Measurements from ENCODE around the gene PARP6.
A peak's percentile ranks its signal among the peaks of the same experiment; 100 is the strongest.

The PARP6 gene

GRCh38 chr15:72237029-72237852, 35.1 kb downstream of the PARP6 start:
- H3K4me3 ChIP-seq (ENCODE audit: low read depth, low read length) = peak overlapping the region; percentile 50
- DNase-seq = peak; percentile 97
- in situ Hi-C loops (cut with HindIII; ENCODE audit: low pct_ligation_motif_present, low sequenced_read_pairs) = no loop called here

DNA sequence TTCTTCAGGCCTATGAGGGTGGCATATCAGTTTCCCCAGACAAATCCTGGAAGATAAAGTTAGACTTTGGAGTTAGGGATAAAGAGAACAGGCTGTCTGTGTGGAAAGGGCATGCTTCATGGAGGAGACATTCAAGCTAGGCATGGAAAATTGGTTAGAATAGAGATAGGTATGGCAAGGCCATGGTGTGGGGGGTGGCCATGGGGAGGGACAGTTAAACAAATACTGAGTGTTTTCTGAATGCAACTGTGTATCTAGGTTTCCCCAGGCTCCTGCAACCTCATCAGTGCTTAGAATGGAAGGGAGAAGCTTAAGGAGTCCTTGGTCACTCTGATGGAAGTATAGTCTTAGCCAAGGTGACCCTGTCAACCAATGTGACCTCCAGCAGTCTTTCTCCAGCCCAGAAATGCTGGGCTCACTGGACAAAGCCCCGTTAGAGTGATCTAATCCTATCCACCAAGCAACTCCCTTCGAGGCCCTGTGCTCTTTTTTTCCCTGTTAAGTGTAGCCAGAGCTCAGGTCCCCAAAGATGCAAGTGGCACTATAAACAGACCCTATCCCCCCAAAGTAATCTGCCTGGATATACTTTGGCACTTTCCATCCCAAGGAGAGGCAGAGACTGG, 35.9 kb downstream of the PARP6 start:
- Histone ChIP-seq H3K27ac (peak overlapping the region; percentile 95), H3K4me3 (ENCODE audit: low read depth, low read length) (peak overlapping the region; percentile 50), H3K36me3 (replicated peaks) (peaks cover 9% of the 10 kb centered on the region), H3K27me3 (replicated peaks) (no peaks in the 10 kb centered on the region)
- no peak for TF ChIP-seq CTCF (IDR thresholded peaks at IDR 0.05; ENCODE audit: low read depth, low read length, missing control alignments)
- in situ Hi-C loops (cut with HindIII; ENCODE audit: low pct_ligation_motif_present, low sequenced_read_pairs) = no loop called here
- DNase-seq = no peak

More at GRCh38 chr15:72237029-72237852, 35.1 kb downstream of the PARP6 start:
- no peak for TF ChIP-seq CTCF (IDR thresholded peaks at IDR 0.05; ENCODE audit: low read depth, low read length, missing control alignments)
- peaks cover 14% of the 10 kb centered on the region for H3K36me3 ChIP-seq (replicated peaks)
- no peaks in the 10 kb centered on the region for H3K27me3 ChIP-seq (replicated peaks)
- peak overlapping the region; percentile 95 for H3K27ac ChIP-seq

GRCh38 chr15:72235298-72235697, 37.1 kb downstream of the PARP6 start:
- Histone ChIP-seq H3K36me3 (replicated peaks) (no peaks in the 10 kb centered on the region), H3K27ac (no peak overlapping the region), H3K4me3 (ENCODE audit: low read depth, low read length) (no peak overlapping the region), H3K27me3 (replicated peaks) (no peaks in the 10 kb centered on the region)
- DNase-seq = no peak
- in situ Hi-C loops (cut with HindIII; ENCODE audit: low pct_ligation_motif_present, low sequenced_read_pairs) = no loop called here
- no peak for TF ChIP-seq CTCF (IDR thresholded peaks at IDR 0.05; ENCODE audit: low read depth, low read length, missing control alignments)

GRCh38 chr15:72233769-72234168, 38.6 kb downstream of the PARP6 start:
- H3K27ac ChIP-seq = no peak overlapping the region
- H3K27me3 ChIP-seq (replicated peaks) = no peaks in the 10 kb centered on the region
- in situ Hi-C loops (cut with HindIII; ENCODE audit: low pct_ligation_motif_present, low sequenced_read_pairs) = no loop called here
- DNase-seq = no peak
- H3K4me3 ChIP-seq (ENCODE audit: low read depth, low read length) = no peak overlapping the region
- TF ChIP-seq CTCF (IDR thresholded peaks at IDR 0.05; ENCODE audit: low read depth, low read length, missing control alignments) = no peak
- peaks cover 6% of the 10 kb centered on the region for H3K36me3 ChIP-seq (replicated peaks)

DNA sequence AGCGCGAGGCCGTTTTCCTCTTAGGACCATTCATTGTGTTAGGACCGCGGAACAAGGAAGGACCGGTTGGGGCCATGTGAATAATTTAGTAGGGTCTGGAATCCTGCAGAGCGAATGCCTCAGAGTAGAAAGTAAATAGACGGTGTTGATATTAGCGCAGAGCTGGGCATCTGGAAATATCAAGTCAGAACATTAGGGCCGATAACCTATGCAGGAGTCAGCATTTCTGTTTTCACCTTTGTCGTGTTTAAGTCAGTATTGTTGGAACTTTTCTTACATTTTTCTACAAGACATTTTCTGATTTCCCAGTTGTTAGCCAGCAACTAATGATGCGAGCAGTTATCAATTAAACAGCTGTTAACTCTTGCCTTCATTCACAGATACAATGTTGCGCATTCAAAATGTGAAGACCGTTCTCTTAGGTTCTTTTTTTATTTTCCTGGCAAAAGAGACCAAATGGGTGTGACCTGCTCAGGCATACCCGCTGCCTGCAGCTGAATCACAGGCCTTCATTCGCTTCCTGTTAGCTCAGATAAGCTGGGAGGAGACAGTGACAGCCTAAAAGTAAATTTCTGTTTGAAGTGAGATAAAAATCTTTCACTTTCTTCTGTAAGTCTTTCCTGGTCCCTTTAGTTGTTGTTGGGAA, 40.4 kb downstream of the PARP6 start:
- DNase-seq = peak; percentile 76
- TF ChIP-seq CTCF (IDR thresholded peaks at IDR 0.05; ENCODE audit: low read depth, low read length, missing control alignments) = no peak
- no peaks in the 10 kb centered on the region for H3K27me3 ChIP-seq (replicated peaks)
- peaks cover 6% of the 10 kb centered on the region for H3K36me3 ChIP-seq (replicated peaks)
- H3K27ac ChIP-seq = peak overlapping the region; percentile 90
- in situ Hi-C loops (cut with HindIII; ENCODE audit: low pct_ligation_motif_present, low sequenced_read_pairs) = no loop called here
- peak overlapping the region; percentile 90 for H3K4me3 ChIP-seq (ENCODE audit: low read depth, low read length)

Measured in brain microvascular endothelial cell (primary cell).